Neural cell (in vitro differentiated cells): ENCODE measurements around the gene AHSP. TPM values are rescaled to one million over a fixed set of nuclear protein-coding genes. Genes with fewer than 3 reads are reported as not detected.
"Not testable (repeated sequence)": the region's sequence is repeated elsewhere in the genome, so short reads cannot be mapped to it uniquely, and the experiment has no call there.

Experiments
- H2AFZ ChIP-seq: fragments of 200-600, 300-800 bp; sonication (generic), shearing (Covaris generic); 2 replicates; pipeline ENCODE4 v1.6.0; 2014; ENCODE audit warnings: low read depth, mild to moderate bottlenecking, antibody characterized with exemption, low read length, moderate library complexity
- H3F3A ChIP-seq: fragments of 200-600 bp; shearing (Covaris generic); 2 replicates; pipeline ENCODE4 v1.6.1; 2016; ENCODE audit warnings: mild to moderate bottlenecking, moderate library complexity, mixed read lengths, antibody characterized with exemption, low read length; ENCODE audit not compliant: insufficient read depth, poor library complexity, severe bottlenecking
- H3K27ac ChIP-seq: fragments of 200-600, 300-800 bp; sonication (generic), shearing (Covaris generic); 2 replicates; pipeline ENCODE4 v1.5.1; 2014; ENCODE audit warnings: mild to moderate bottlenecking, low read length, moderate library complexity
- H3K27me3 ChIP-seq: fragments of 300-800, 200-600 bp; sonication (generic), shearing (Covaris generic); 2 replicates; pipeline ENCODE4 v1.6.0; 2014; ENCODE audit warnings: mild to moderate bottlenecking, low read depth, low read length, moderate library complexity; ENCODE audit not compliant: insufficient read depth
- H3K36me3 ChIP-seq: fragments of 300-800, 200-600 bp; sonication (generic), shearing (Covaris generic); 2 replicates; pipeline ENCODE4 v1.5.1; 2014; ENCODE audit warnings: mild to moderate bottlenecking, antibody characterized with exemption, low read length, moderate library complexity; ENCODE audit not compliant: insufficient read depth
- H3K4me2 ChIP-seq: fragments of 300-800, 200-600 bp; sonication (generic), shearing (Covaris generic); 2 replicates; pipeline ENCODE4 v1.6.0; 2014; ENCODE audit warnings: mild to moderate bottlenecking, low read length
- H3K4me3 ChIP-seq: fragments of 300-800, 200-600 bp; sonication (generic), shearing (Covaris generic); 2 replicates; pipeline ENCODE4 v1.5.1; 2014; ENCODE audit warnings: mild to moderate bottlenecking, low read length, moderate library complexity
- H3K79me2 ChIP-seq: fragments of 200-600 bp; shearing (Covaris generic); replicated peaks from 2 replicates; pipeline ENCODE4 v1.6.0; 2014; ENCODE audit warnings: mild to moderate bottlenecking, low read length, moderate library complexity; ENCODE audit not compliant: insufficient read depth
- H3K9ac ChIP-seq: fragments of 300-800, 200-600 bp; sonication (generic), shearing (Covaris generic); 2 replicates; pipeline ENCODE4 v1.6.1; 2016; ENCODE audit warnings: mild to moderate bottlenecking, low read length, mixed read lengths
- H3K9me2 ChIP-seq: fragments of 200-600 bp; shearing (Covaris generic); 2 replicates; pipeline ENCODE4 v1.6.1; 2016; ENCODE audit warnings: mild to moderate bottlenecking, low read length, mixed read lengths; ENCODE audit not compliant: insufficient read depth
- H3K9me3 ChIP-seq: fragments of 200-600, 300-800 bp; sonication (generic), shearing (Covaris generic); 2 replicates; pipeline ENCODE4 v1.6.1; 2016; ENCODE audit warnings: mild to moderate bottlenecking, mixed run types, low read length, moderate library complexity, mixed read lengths
- H4K20me1 ChIP-seq: fragments of 200-600 bp; shearing (Covaris generic); 2 replicates; pipeline ENCODE4 v1.6.1; 2016; ENCODE audit warnings: mild to moderate bottlenecking, mixed run types; ENCODE audit not compliant: insufficient read depth
- CTCF ChIP-seq: fragments of 450-650 bp; IDR thresholded peaks from 2 replicates; pipeline ENCODE4 v1.5.1; 2014; ENCODE audit warnings: antibody characterized with exemption, mild to moderate bottlenecking, moderate library complexity; ENCODE audit not compliant: poor library complexity, severe bottlenecking
- EP300 ChIP-seq: fragments of 450-650 bp; conservative IDR thresholded peaks from 2 replicates; pipeline ENCODE4 v1.6.1; 2014; ENCODE audit warnings: antibody characterized with exemption, mild to moderate bottlenecking, moderate library complexity; ENCODE audit not compliant: poor library complexity, severe bottlenecking
- EZH2 ChIP-seq: fragments of 200-600, 300-800 bp; shearing (Covaris generic), sonication (generic); IDR thresholded peaks from 2 replicates; pipeline ENCODE4 v1.6.1; 2014; ENCODE audit warnings: antibody characterized with exemption, low read length, borderline replicate concordance, mild to moderate bottlenecking; ENCODE audit not compliant: insufficient read depth, poor library complexity, severe bottlenecking
- MXI1 ChIP-seq: fragments of 450-650 bp; conservative IDR thresholded peaks from 2 replicates; pipeline ENCODE4 v1.6.1; 2014; ENCODE audit warnings: antibody characterized with exemption, mild to moderate bottlenecking; ENCODE audit not compliant: poor library complexity, severe bottlenecking
- POLR2AphosphoS5 ChIP-seq: IDR thresholded peaks from 2 replicates; pipeline ENCODE4 v1.6.1; 2012
- RAD21 ChIP-seq: fragments of 450-650 bp; conservative IDR thresholded peaks from 2 replicates; pipeline ENCODE4 v1.6.1; 2014; ENCODE audit warnings: antibody characterized with exemption, mild to moderate bottlenecking, moderate library complexity
- SMC3 ChIP-seq: fragments of 450-650 bp; conservative IDR thresholded peaks from 2 replicates; pipeline ENCODE4 v1.6.1; 2014; ENCODE audit warnings: antibody characterized with exemption, mild to moderate bottlenecking, moderate library complexity; ENCODE audit not compliant: poor library complexity
- TAF1 ChIP-seq: IDR thresholded peaks from 2 replicates; pipeline ENCODE4 v1.6.1; 2012; ENCODE audit warnings: low read depth
- polyA plus RNA-seq: library from polyadenylated mRNA; depleted of rRNA; stranded (reverse); fragments of >200 nt; gene quantifications from 2 replicates; pipeline ENCODE4 v1.2.3, GENCODE V29; 2014
- TF ChIP-seq, protein P1 (sequence below): IDR thresholded peaks from 2 replicates; pipeline ENCODE4 v1.6.1; 2012; ENCODE audit warnings: borderline replicate concordance

AHSP gene
- polyA plus RNA-seq, 1 donor from 2014 or later: not detected

DNA sequence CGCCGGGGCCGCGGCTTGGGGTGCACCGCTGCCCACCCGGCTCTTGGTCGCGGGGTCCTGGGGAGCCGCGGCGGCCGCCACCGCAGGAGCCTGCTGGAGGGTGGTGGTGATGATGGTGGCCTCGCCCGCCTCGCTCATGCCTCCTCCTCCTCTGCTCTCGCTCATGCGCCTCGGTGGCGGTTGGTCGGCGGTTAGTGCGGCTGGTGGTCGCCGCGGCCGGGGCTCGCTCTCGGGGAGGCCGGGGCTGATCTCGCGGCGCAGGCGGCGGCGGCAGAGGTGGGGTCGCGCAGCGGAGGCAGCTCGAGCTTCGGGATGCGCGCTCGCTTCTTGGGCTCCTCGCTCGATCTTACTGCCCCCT is 41.6 kb downstream of the AHSP start:
- no peaks in the 10 kb centered on the region for H3K36me3 ChIP-seq

GRCh38 chr16:31572821-31573220 is 45.1 kb downstream of the AHSP start:
- H3K27me3 ChIP-seq: peaks cover 15% of the 10 kb centered on the region
- H4K20me1 ChIP-seq: no peaks in the 10 kb centered on the region
- no peaks in the 10 kb centered on the region for H3K9me2 ChIP-seq
- no peak overlapping the region for H3K9ac ChIP-seq
- H3K27ac ChIP-seq: no peak overlapping the region
- no peak overlapping the region for H3K4me3 ChIP-seq
- peaks cover 2% of the 10 kb centered on the region for H3K9me3 ChIP-seq
- H3K36me3 ChIP-seq: no peaks in the 10 kb centered on the region
- H3F3A ChIP-seq: no peaks in the 10 kb centered on the region
- TF ChIP-seq EZH2 (no peak), RAD21 (no peak), EP300 (no peak), SMC3 (no peak), CTCF (no peak), TAF1 (no peak), MXI1 (no peak), POLR2AphosphoS5 (no peak)
- TF ChIP-seq, protein P1, sequence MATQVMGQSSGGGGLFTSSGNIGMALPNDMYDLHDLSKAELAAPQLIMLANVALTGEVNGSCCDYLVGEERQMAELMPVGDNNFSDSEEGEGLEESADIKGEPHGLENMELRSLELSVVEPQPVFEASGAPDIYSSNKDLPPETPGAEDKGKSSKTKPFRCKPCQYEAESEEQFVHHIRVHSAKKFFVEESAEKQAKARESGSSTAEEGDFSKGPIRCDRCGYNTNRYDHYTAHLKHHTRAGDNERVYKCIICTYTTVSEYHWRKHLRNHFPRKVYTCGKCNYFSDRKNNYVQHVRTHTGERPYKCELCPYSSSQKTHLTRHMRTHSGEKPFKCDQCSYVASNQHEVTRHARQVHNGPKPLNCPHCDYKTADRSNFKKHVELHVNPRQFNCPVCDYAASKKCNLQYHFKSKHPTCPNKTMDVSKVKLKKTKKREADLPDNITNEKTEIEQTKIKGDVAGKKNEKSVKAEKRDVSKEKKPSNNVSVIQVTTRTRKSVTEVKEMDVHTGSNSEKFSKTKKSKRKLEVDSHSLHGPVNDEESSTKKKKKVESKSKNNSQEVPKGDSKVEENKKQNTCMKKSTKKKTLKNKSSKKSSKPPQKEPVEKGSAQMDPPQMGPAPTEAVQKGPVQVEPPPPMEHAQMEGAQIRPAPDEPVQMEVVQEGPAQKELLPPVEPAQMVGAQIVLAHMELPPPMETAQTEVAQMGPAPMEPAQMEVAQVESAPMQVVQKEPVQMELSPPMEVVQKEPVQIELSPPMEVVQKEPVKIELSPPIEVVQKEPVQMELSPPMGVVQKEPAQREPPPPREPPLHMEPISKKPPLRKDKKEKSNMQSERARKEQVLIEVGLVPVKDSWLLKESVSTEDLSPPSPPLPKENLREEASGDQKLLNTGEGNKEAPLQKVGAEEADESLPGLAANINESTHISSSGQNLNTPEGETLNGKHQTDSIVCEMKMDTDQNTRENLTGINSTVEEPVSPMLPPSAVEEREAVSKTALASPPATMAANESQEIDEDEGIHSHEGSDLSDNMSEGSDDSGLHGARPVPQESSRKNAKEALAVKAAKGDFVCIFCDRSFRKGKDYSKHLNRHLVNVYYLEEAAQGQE: no peak
- H2AFZ ChIP-seq: no peak overlapping the region
- no peak overlapping the region for H3K4me2 ChIP-seq
- H3K79me2 ChIP-seq: no peaks in the 10 kb centered on the region

More for the DNA sequence above, 41.6 kb downstream of the AHSP start:
- H3K27ac ChIP-seq: no peak overlapping the region
- peaks cover 20% of the 10 kb centered on the region for H3K27me3 ChIP-seq
- no peaks in the 10 kb centered on the region for H3K79me2 ChIP-seq
- TF ChIP-seq EP300: no peak
- no peak for TF ChIP-seq RAD21
- TF ChIP-seq CTCF: no peak
- TF ChIP-seq MXI1: no peak
- no peak for TF ChIP-seq POLR2AphosphoS5
- TF ChIP-seq, protein P1: no peak
- no peak for TF ChIP-seq EZH2
- no peak for TF ChIP-seq TAF1
- peak overlapping the region; percentile 59 for H3K4me3 ChIP-seq
- no peaks in the 10 kb centered on the region for H3K9me2 ChIP-seq
- no peaks in the 10 kb centered on the region for H4K20me1 ChIP-seq
- H3K4me2 ChIP-seq: no peak overlapping the region
- no peaks in the 10 kb centered on the region for H3F3A ChIP-seq
- H3K9ac ChIP-seq: no peak overlapping the region
- H3K9me3 ChIP-seq: no peaks in the 10 kb centered on the region
- H2AFZ ChIP-seq: no peak overlapping the region

DNA sequence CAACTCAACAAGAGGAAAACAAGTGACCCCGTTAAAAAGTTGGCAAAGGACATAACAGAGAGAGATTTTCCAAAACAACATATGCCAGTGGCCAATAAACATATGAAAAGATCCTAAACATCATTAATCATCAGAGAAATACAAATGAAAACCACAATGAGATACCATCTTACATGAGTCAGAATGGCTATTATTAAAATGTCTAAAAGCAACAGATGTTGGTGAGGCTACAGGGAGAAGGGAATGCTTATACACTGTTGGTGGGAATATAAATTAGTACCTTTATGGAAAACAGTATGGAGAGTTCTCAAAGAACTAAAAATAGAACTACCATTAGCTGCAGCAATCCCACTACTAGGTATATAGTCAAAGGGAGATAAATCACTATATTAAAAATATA is 46.5 kb downstream of the AHSP start:
- H3K9ac ChIP-seq, H3K9me3 ChIP-seq, H4K20me1 ChIP-seq, H3K36me3 ChIP-seq, H3F3A ChIP-seq, H3K79me2 ChIP-seq, H3K4me3 ChIP-seq, H3K9me2 ChIP-seq, H3K4me2 ChIP-seq, H3K27ac ChIP-seq, H2AFZ ChIP-seq, H3K27me3 ChIP-seq: not testable (repeated sequence)
